GM23338 (cell line): ENCODE results near the gene ATXN7L3.

Source experiments
- CREB1 ChIP-seq: fragments of 250-450 bp; sonication (Bioruptor Pico); IDR thresholded peaks from 2 replicates; pipeline ENCODE4 v1.5.0; 2020; ENCODE audit warnings: low read depth, mild to moderate bottlenecking, moderate library complexity
- CTCF ChIP-seq, 2 experiments: fragments of 200-600 bp in 1 of 2; sonication (generic) in 1 of 2; conservative IDR thresholded peaks; 2 replicates each; pipeline versions ENCODE4 v1.5.1 to v1.6.1; 2016 to 2017; ENCODE audit warnings: antibody characterized with exemption in 2 of 2, low read depth in 2 of 2, mild to moderate bottlenecking in 2 of 2, moderate library complexity in 1 of 2
- ETS1 ChIP-seq: IDR thresholded peaks from 2 replicates; pipeline ENCODE4 v1.6.1; 2016; ENCODE audit warnings: antibody characterized with exemption
- EZH2 ChIP-seq: fragments of 200-600 bp; sonication (generic); IDR thresholded peaks from one replicate; pipeline ENCODE4 v1.8.0; 2017; ENCODE audit warnings: antibody characterized with exemption, mild to moderate bottlenecking, low read depth; ENCODE audit not compliant: unreplicated experiment
- JUNB ChIP-seq: IDR thresholded peaks from one replicate; pipeline ENCODE4 v1.6.1; 2016; ENCODE audit warnings: antibody characterized with exemption; ENCODE audit not compliant: unreplicated experiment
- NANOG ChIP-seq: IDR thresholded peaks from 2 replicates; pipeline ENCODE4 v1.6.1; 2016; ENCODE audit warnings: antibody characterized with exemption, borderline replicate concordance
- POLR2AphosphoS5 ChIP-seq: IDR thresholded peaks from 2 replicates; pipeline ENCODE4 v1.6.1; 2016; ENCODE audit warnings: antibody characterized with exemption, low read depth
- REST ChIP-seq: IDR thresholded peaks from one replicate; pipeline ENCODE4 v1.6.1; 2018; ENCODE audit warnings: antibody characterized with exemption; ENCODE audit not compliant: unreplicated experiment
- STAT1 ChIP-seq: IDR thresholded peaks from one replicate; pipeline ENCODE4 v1.6.1; 2016; ENCODE audit warnings: antibody characterized with exemption; ENCODE audit not compliant: unreplicated experiment
- ZNF462 ChIP-seq: fragments of 250-450 bp; sonication (Bioruptor Pico); IDR thresholded peaks from 2 replicates; pipeline ENCODE4 v1.5.0; 2020; ENCODE audit warnings: mild to moderate bottlenecking, moderate library complexity

GRCh38 chr17:44241106-44241624, 41.5 kb upstream of the ATXN7L3 start:
- no peak for TF ChIP-seq POLR2AphosphoS5
- no peak for TF ChIP-seq CTCF (conservative IDR thresholded peaks at IDR 0.05; ENCODE audit: low read depth in 2 of 2)
- TF ChIP-seq EZH2: no peak
- TF ChIP-seq JUNB: no peak
- no peak for TF ChIP-seq CREB1
- TF ChIP-seq STAT1: no peak
- TF ChIP-seq REST: no peak
- no peak for TF ChIP-seq ETS1
- TF ChIP-seq ZNF462 (CRISPR knock-in tag): no peak
- no peak for TF ChIP-seq NANOG
